ENCODE measurements around the gene CDCA4.

CDCA4 gene

GRCh38 chr14:104982548-104983230 is 38.2 kb downstream of the CDCA4 start:
- Histone ChIP-seq H3K27ac (no peak overlapping the region), H3K4me3 (ENCODE audit: low read depth, low read length) (no peak overlapping the region), H3K9me3 (ENCODE audit: severe bottlenecking) (no peaks in the 10 kb centered on the region), H3K27me3 (ENCODE audit: insufficient read depth, low read depth, severe bottlenecking) (no peaks in the 10 kb centered on the region), H3K36me3 (no peaks in the 10 kb centered on the region)
- no peak for TF ChIP-seq CTCF (IDR thresholded peaks at IDR 0.05; ENCODE audit: low read depth, low read length)
- DNase-seq, result no peak

- no peaks in the 10 kb centered on the region for H3K27me3 ChIP-seq (ENCODE audit: insufficient read depth, low read depth, severe bottlenecking)
- no peaks in the 10 kb centered on the region for H3K9me3 ChIP-seq (ENCODE audit: severe bottlenecking)
- no peaks in the 10 kb centered on the region for H3K36me3 ChIP-seq
- no peak overlapping the region for H3K27ac ChIP-seq
- TF ChIP-seq CTCF (IDR thresholded peaks at IDR 0.05; ENCODE audit: low read depth, low read length), result no peak
- H3K4me3 ChIP-seq (ENCODE audit: low read depth, low read length), result no peak overlapping the region
- no peak for DNase-seq
Measured at GRCh38 chr14:104981699-104982541, 39.0 kb downstream of the CDCA4 start.

GRCh38 chr14:104980611-104981531 is 40.0 kb downstream of the CDCA4 start:
- Histone ChIP-seq H3K27ac (no peak overlapping the region), H3K27me3 (ENCODE audit: insufficient read depth, low read depth, severe bottlenecking) (no peaks in the 10 kb centered on the region), H3K9me3 (ENCODE audit: severe bottlenecking) (no peaks in the 10 kb centered on the region), H3K4me3 (ENCODE audit: low read depth, low read length) (no peak overlapping the region), H3K36me3 (no peaks in the 10 kb centered on the region)
- TF ChIP-seq CTCF (IDR thresholded peaks at IDR 0.05; ENCODE audit: low read depth, low read length), result no peak
- no peak for DNase-seq

GRCh38 chr14:104979758-104980610 is 40.9 kb downstream of the CDCA4 start:
- H3K27me3 ChIP-seq (ENCODE audit: insufficient read depth, low read depth, severe bottlenecking), result no peaks in the 10 kb centered on the region

More at GRCh38 chr14:104979758-104980610, 40.9 kb downstream of the CDCA4 start:
- Histone ChIP-seq H3K27ac (no peak overlapping the region), H3K36me3 (no peaks in the 10 kb centered on the region), H3K9me3 (ENCODE audit: severe bottlenecking) (no peaks in the 10 kb centered on the region), H3K4me3 (ENCODE audit: low read depth, low read length) (no peak overlapping the region)
- no peak for TF ChIP-seq CTCF (IDR thresholded peaks at IDR 0.05; ENCODE audit: low read depth, low read length)
- no peak for DNase-seq

Measured in WERI-Rb-1 (cell line).